Central memory CD8-positive, alpha-beta T cell (primary cell): Measurements from ENCODE around the gene PHLDA2.

Source experiments
- ATAC-seq: fragments of 150-1000 bp; cut with Tn5 transposase; replicated peaks from 2 replicates; pipeline ENCODE4 v1.10.0; 2022; ENCODE audit warnings: mild to moderate bottlenecking, moderate FRiP score, moderate number of reproducible peaks; ENCODE audit not compliant: poor library complexity, severe bottlenecking; ENCODE audit errors: extremely low read depth
- DNase-seq, 2 donors: peaks; one replicate each; pipeline ENCODE4 v3.0.0; 2021; ENCODE audit warnings: low spot score in 2 of 2
- H3K27ac Mint-ChIP-seq: one replicate; pipeline ENCODE4 v1.8.0; 2022; ENCODE audit warnings: low read depth, mild to moderate bottlenecking, moderate library complexity, mixed read lengths
- H3K27me3 Mint-ChIP-seq: one replicate; pipeline ENCODE4 v1.8.0; 2022; ENCODE audit warnings: mixed read lengths
- H3K36me3 Mint-ChIP-seq: one replicate; pipeline ENCODE4 v1.8.0; 2022; ENCODE audit warnings: mild to moderate bottlenecking, moderate library complexity, mixed read lengths; ENCODE audit not compliant: insufficient read depth
- H3K4me1 Mint-ChIP-seq: one replicate; pipeline ENCODE4 v1.8.0; 2022; ENCODE audit warnings: mixed read lengths
- H3K4me3 Mint-ChIP-seq: one replicate; pipeline ENCODE4 v1.8.0; 2022; ENCODE audit warnings: mild to moderate bottlenecking, moderate library complexity, mixed read lengths
- H3K9me3 Mint-ChIP-seq: one replicate; pipeline ENCODE4 v1.8.0; 2022; ENCODE audit warnings: mixed read lengths

Gene PHLDA2

DNA sequence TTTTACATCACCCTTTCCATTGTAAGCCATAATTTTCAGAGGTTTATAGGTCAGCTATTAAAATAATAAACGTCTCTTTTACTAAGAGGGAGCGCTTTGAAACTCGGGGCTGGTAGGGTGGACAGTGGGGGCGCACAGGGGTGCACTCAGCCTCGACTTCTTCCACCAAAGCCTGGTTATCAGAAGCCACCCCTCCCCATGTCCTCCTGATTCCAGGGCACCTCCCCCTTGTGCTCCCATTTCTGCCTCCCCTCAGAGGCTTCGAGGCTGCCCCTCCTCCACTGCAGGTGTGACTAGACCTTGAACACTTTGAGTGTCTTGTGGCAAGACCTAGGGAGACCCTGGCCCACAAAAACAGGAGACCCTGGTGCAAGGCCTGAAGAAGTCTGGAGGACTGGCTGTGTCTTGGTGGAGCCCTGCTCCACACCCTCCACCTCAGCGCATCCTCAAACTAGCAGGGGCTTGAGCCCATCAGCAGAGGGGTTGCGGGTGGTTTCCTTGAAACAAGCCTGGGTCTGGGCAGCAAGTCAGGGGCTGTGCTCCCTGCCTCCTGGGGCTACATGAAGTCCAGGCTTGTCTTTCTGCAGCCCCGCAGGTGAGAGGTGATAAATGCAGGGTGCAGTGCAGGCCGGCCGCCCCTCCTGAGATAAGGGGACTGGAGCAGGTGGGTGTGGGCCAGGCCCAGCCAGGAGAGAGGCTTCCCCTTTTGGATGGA, 46.7 kb downstream of the PHLDA2 start:
- no peak for DNase-seq
- ATAC-seq, result no peak
- no peaks in the 10 kb centered on the region for H3K9me3 Mint-ChIP-seq
- peaks cover 8% of the 10 kb centered on the region for H3K27me3 Mint-ChIP-seq
- H3K27ac Mint-ChIP-seq, result no peak overlapping the region
- H3K4me1 Mint-ChIP-seq, result peaks cover 11% of the 10 kb centered on the region
- H3K4me3 Mint-ChIP-seq, result peak overlapping the region; percentile 74
- H3K36me3 Mint-ChIP-seq, result peaks cover 9% of the 10 kb centered on the region

GRCh38 chr11:2881981-2882375, 47.2 kb downstream of the PHLDA2 start:
- H3K9me3 Mint-ChIP-seq, result no peaks in the 10 kb centered on the region
- H3K27ac Mint-ChIP-seq, result no peak overlapping the region
- peaks cover 8% of the 10 kb centered on the region for H3K27me3 Mint-ChIP-seq
- H3K4me1 Mint-ChIP-seq, result peaks cover 11% of the 10 kb centered on the region
- H3K36me3 Mint-ChIP-seq, result peaks cover 9% of the 10 kb centered on the region
- DNase-seq (no peak), ATAC-seq (no peak)
- no peak overlapping the region for H3K4me3 Mint-ChIP-seq

GRCh38 chr11:2881076-2881980, 47.9 kb downstream of the PHLDA2 start:
- Mint-ChIP-seq H3K4me1 (peaks cover 6% of the 10 kb centered on the region), H3K27me3 (peaks cover 8% of the 10 kb centered on the region), H3K9me3 (no peaks in the 10 kb centered on the region), H3K36me3 (peaks cover 6% of the 10 kb centered on the region), H3K4me3 (no peak overlapping the region), H3K27ac (no peak overlapping the region)
- DNase-seq (no peak), ATAC-seq (no peak)

GRCh38 chr11:2880646-2881045, 48.6 kb downstream of the PHLDA2 start:
- DNase-seq (no peak), ATAC-seq (no peak)
- Mint-ChIP-seq H3K27me3 (peaks cover 8% of the 10 kb centered on the region), H3K4me1 (peaks cover 6% of the 10 kb centered on the region), H3K36me3 (peaks cover 6% of the 10 kb centered on the region), H3K27ac (no peak overlapping the region), H3K9me3 (no peaks in the 10 kb centered on the region), H3K4me3 (no peak overlapping the region)

DNA sequence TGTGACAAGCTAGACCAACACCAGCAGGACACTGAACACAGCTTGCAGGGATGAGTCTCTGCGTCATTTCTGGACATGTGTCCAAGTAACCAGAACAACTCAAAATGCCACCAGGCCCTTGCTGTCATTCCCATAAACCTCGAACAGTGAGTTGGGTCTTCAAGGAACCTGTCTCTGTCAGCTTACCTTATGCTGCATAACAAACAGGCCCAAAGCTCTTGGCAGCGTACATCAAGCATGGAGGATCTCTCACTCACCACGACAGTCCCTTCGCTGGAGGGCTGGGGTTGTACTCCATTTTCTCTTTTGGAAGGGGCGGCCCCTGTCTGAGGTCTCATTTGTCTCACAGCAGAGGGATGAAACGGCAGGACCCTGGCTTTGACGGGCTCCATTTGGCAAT, 50.4 kb downstream of the PHLDA2 start:
- no peak for ATAC-seq
- no peak overlapping the region for H3K4me3 Mint-ChIP-seq
- no peak overlapping the region for H3K27ac Mint-ChIP-seq

More for the DNA sequence above, 50.4 kb downstream of the PHLDA2 start:
- H3K9me3 Mint-ChIP-seq, result no peaks in the 10 kb centered on the region
- peaks cover 6% of the 10 kb centered on the region for H3K4me1 Mint-ChIP-seq
- H3K36me3 Mint-ChIP-seq, result peaks cover 4% of the 10 kb centered on the region
- peaks cover 8% of the 10 kb centered on the region for H3K27me3 Mint-ChIP-seq
- no peak for DNase-seq
